IPS DF 6.9 (cell line): ENCODE measurements around the gene RPS17.
"Not testable (repeated sequence)": the region's sequence is repeated elsewhere in the genome, so short reads cannot be mapped to it uniquely, and the experiment has no call there.

Experiments used
- DNase-seq: peaks from one replicate; pipeline ENCODE4 v3.0.0-alpha.2; 2013; ENCODE audit warnings: low read depth, low spot score
- H3K27ac ChIP-seq: one replicate; pipeline ENCODE4 v1.5.1; 2013; ENCODE audit warnings: low read length, control low read depth
- H3K27me3 ChIP-seq: 2 replicates; pipeline ENCODE4 v1.6.1; 2013; ENCODE audit warnings: mild to moderate bottlenecking, low read length; ENCODE audit not compliant: control insufficient read depth, insufficient read depth
- H3K36me3 ChIP-seq: 2 replicates; pipeline ENCODE4 v1.6.1; 2013; ENCODE audit warnings: low read length; ENCODE audit not compliant: control insufficient read depth, insufficient read depth
- H3K4me1 ChIP-seq: 2 replicates; pipeline ENCODE4 v1.6.1; 2013; ENCODE audit warnings: low read length; ENCODE audit not compliant: control insufficient read depth, insufficient read depth
- H3K4me3 ChIP-seq: 2 replicates; pipeline ENCODE4 v1.5.1; 2013; ENCODE audit warnings: mild to moderate bottlenecking, low read length
- H3K9me3 ChIP-seq: 2 replicates; pipeline ENCODE4 v1.6.1; 2013; ENCODE audit warnings: low read length, inconsistent platforms; ENCODE audit not compliant: control insufficient read depth, insufficient read depth
- WGBS: extraction: QIAGEN DNeasy Blood & Tissue Kit; methylation state at CpG from one replicate; pipeline ENCODE4 v1.1.7; 2013; ENCODE audit warnings: mixed read lengths, missing lambda C conversion rate; ENCODE audit not compliant: insufficient read length, insufficient coverage; 5-methylcytosine and 5-hydroxymethylcytosine counted together

Gene RPS17

GRCh38 chr15:82535566-82536408 is 4.5 kb downstream of the RPS17 start:
- Histone ChIP-seq H3K9me3 (no peaks in the 10 kb centered on the region), H3K4me1 (peaks cover 4% of the 10 kb centered on the region; the same call in 1 of the 2 replicates), H3K27me3 (no peaks in the 10 kb centered on the region), H3K36me3 (peaks cover 35% of the 10 kb centered on the region; the same call in 1 of the 2 replicates), H3K27ac (no peak overlapping the region), H3K4me3 (no peak overlapping the region)
- WGBS = no CpG with 5 or more reads among the region's 9 CpGs
- DNase-seq = no peak

DNA sequence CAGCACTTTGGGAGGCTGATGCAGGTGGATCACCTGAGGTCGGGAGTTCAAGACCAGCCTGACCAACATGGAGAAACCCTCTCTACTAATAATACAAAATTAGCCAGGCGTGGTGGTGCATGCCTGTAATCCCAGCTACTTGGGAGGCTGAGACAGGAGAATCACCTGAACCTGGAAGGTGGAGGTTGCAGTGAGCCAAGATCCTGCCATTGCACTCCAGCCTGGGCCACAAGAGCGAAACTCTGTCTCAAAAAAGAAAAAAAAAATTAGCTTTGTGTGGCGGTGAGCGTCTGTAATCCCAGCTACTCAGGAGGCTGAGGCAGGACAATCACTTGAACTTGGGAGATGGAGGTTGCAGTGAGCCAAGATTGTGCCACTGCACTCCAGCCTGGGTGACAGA is 5.1 kb downstream of the RPS17 start:
- peaks cover 35% of the 10 kb centered on the region; the same call in 1 of the 2 replicates for H3K36me3 ChIP-seq
- H3K4me3 ChIP-seq, H3K4me1 ChIP-seq, H3K9me3 ChIP-seq, H3K27me3 ChIP-seq, DNase-seq, H3K27ac ChIP-seq: not testable (repeated sequence)
- WGBS = no CpG with 5 or more reads among the region's 5 CpGs

DNA sequence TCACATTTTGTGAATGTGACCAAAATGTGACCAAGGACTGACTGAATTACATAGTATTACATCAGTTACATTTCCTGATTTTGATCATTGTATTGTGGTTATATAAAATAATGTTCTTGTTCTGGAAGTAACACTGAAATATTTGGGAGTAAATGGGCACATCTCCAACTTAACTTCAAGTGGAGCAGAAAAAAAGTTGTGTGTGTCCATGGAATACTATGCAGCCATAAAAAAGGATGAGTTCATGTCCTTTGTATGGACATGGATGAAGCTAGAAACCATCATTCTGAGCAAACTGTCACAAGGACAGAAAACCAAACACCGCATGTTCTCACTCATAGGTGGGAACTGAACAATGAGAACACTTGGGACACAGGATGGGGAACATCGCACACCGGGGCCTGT is 5.8 kb downstream of the RPS17 start:
- H3K4me3 ChIP-seq, H3K4me1 ChIP-seq, DNase-seq, H3K27me3 ChIP-seq, H3K27ac ChIP-seq, H3K9me3 ChIP-seq: not testable (repeated sequence)
- WGBS = no CpG with 5 or more reads among the region's 3 CpGs
- H3K36me3 ChIP-seq = peaks cover 35% of the 10 kb centered on the region; the same call in 1 of the 2 replicates

DNA sequence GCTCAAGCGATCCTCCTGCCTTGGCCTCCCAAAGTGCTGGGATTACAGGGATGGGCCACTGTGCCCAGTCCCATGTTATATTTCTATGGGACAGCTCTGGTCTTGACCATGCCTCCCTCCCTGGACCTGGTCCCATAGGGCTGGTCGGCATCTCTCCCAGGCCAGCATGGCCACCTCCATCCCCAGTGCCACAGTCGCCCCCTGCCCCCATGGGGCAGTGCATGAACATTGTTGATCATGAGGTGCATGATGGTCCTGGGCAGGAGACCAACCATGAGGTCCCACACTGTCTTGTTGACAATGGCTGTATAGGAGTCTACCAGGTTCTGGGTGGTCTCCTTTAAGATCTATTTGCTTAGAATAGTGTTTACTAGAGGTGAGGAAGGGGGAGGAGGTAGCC is 6.5 kb downstream of the RPS17 start:
- no peak overlapping the region for H3K27ac ChIP-seq

GRCh38 chr15:82532991-82533481 is 7.2 kb downstream of the RPS17 start:
- Histone ChIP-seq H3K36me3 (peaks cover 27% of the 10 kb centered on the region; the same call in 1 of the 2 replicates), H3K4me3 (no peak overlapping the region), H3K27ac (no peak overlapping the region), H3K9me3 (no peaks in the 10 kb centered on the region), H3K27me3 (no peaks in the 10 kb centered on the region), H3K4me1 (peaks cover 2% of the 10 kb centered on the region; the same call in 1 of the 2 replicates)
- WGBS = no CpG with 5 or more reads among the region's 15 CpGs
- DNase-seq = no peak

More for the DNA sequence above, 6.5 kb downstream of the RPS17 start:
- DNase-seq = no peak
- Histone ChIP-seq H3K9me3 (no peaks in the 10 kb centered on the region), H3K36me3 (peaks cover 35% of the 10 kb centered on the region; the same call in 1 of the 2 replicates), H3K4me1 (peaks cover 4% of the 10 kb centered on the region; the same call in 1 of the 2 replicates), H3K27me3 (no peaks in the 10 kb centered on the region), H3K4me3 (no peak overlapping the region)
- no CpG with 5 or more reads among the region's 3 CpGs for WGBS

GRCh38 chr15:82532383-82532990 is 7.8 kb downstream of the RPS17 start:
- DNase-seq = no peak
- Histone ChIP-seq H3K4me3 (no peak overlapping the region), H3K36me3 (peaks cover 22% of the 10 kb centered on the region; the same call in 1 of the 2 replicates), H3K27ac (no peak overlapping the region), H3K4me1 (peaks cover 2% of the 10 kb centered on the region; the same call in 1 of the 2 replicates), H3K27me3 (no peaks in the 10 kb centered on the region), H3K9me3 (no peaks in the 10 kb centered on the region)
- WGBS = no CpG with 5 or more reads among the region's 9 CpGs

- peaks cover 2% of the 10 kb centered on the region; the same call in 1 of the 2 replicates for H3K4me1 ChIP-seq
- H3K4me3 ChIP-seq = no peak overlapping the region
- H3K9me3 ChIP-seq = no peaks in the 10 kb centered on the region
- H3K27ac ChIP-seq = no peak overlapping the region
- no CpG with 5 or more reads among the region's 11 CpGs for WGBS
- peaks cover 14% of the 10 kb centered on the region; the same call in 1 of the 2 replicates for H3K36me3 ChIP-seq
- no peaks in the 10 kb centered on the region for H3K27me3 ChIP-seq
- no peak for DNase-seq
Measured at GRCh38 chr15:82531496-82532382, 8.5 kb downstream of the RPS17 start.

DNA sequence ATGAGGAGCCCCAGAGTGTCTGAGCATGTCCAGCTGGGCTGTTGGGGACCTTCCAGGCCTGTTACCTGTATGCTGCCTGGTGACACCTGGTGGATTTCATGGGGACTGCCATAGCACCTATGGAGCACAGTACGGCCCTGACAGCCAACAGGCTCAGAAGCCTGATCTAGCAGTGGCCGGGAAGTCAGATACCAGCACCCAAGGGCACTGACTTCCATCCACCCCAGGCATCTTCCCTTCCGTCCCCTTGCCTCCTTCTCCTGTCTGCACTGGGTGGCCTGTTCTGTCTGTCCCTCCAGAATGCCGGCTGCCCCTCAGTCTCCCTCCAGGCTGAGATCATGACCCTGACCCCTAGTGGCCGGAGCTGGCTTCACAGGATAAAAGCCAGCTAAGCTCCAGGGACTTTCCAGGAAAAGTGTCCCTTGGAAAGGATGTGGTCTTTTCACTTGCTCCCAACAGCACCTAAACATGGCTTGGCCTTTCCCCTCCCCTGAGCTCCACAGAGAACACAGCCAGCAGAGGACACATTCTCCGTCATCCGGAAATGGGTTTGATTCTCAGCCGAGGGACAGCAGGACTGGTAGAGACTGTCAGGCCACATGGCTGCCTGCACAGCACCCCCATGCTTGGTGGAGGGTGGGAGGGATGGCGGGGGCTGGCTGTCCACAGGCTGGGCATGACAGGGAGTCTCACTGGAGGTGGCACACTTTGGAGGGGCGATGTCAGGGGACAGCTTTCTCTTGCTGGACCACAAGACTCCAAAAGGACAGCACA is 9.5 kb downstream of the RPS17 start:
- no peak overlapping the region for H3K27ac ChIP-seq
- peak overlapping the region; percentile 1; the same call in 1 of the 2 replicates for H3K4me3 ChIP-seq
- H3K36me3 ChIP-seq = peaks cover 5% of the 10 kb centered on the region; the same call in 1 of the 2 replicates
- no peaks in the 10 kb centered on the region for H3K9me3 ChIP-seq
- no CpG with 5 or more reads among the region's 10 CpGs for WGBS
- H3K27me3 ChIP-seq = no peaks in the 10 kb centered on the region
- DNase-seq = peak; percentile 57
- peaks cover 2% of the 10 kb centered on the region; the same call in 1 of the 2 replicates for H3K4me1 ChIP-seq

- peaks cover 3% of the 10 kb centered on the region; the same call in 1 of the 2 replicates for H3K36me3 ChIP-seq
- no peak overlapping the region for H3K4me3 ChIP-seq
- peaks cover 2% of the 10 kb centered on the region; the same call in 1 of the 2 replicates for H3K4me1 ChIP-seq
- WGBS = no CpG with 5 or more reads among the region's 3 CpGs
- DNase-seq = no peak
- H3K27me3 ChIP-seq = no peaks in the 10 kb centered on the region
- H3K9me3 ChIP-seq = no peaks in the 10 kb centered on the region
- no peak overlapping the region for H3K27ac ChIP-seq
Measured at GRCh38 chr15:82530006-82530405, 10.3 kb downstream of the RPS17 start.
